ENCODE data around the gene ACTR3C. TPM values are rescaled to one million over a fixed set of nuclear protein-coding genes. Genes with fewer than 3 reads are reported as not detected.

The ACTR3C gene
- total and polyA plus RNA-seq, 2 of the 13 experiments (the other 11 are each of a cell fraction or from before 2014, with no cell fraction given) = 3.8 to 7.5 TPM

- TF ChIP-seq CBX2 (IDR thresholded peaks at IDR 0.05; ENCODE audit: low read depth, low read length) (no peak), CBX2 (CRISPR knock-in tag; IDR thresholded peaks at IDR 0.05; ENCODE audit: low read depth) (no peak), NAIF1 (CRISPR knock-in tag; IDR thresholded peaks at IDR 0.05; ENCODE audit: borderline replicate concordance) (no peak), KMT2B (CRISPR knock-in tag; IDR thresholded peaks at IDR 0.05) (no peak; the same call in 1 of the 2 replicates), ZNF703 (CRISPR knock-in tag; IDR thresholded peaks at IDR 0.05; ENCODE audit: borderline replicate concordance) (no peak), ELF3 (CRISPR knock-in tag; IDR thresholded peaks at IDR 0.05) (no peak), ZNF790 (CRISPR knock-in tag; IDR thresholded peaks at IDR 0.05; ENCODE audit: borderline replicate concordance) (no peak), ZSCAN29 (CRISPR knock-in tag; conservative IDR thresholded peaks at IDR 0.05) (no peak), ZBTB14 (CRISPR knock-in tag; IDR thresholded peaks at IDR 0.05) (peak; percentile 55), ZNF800 (CRISPR knock-in tag; IDR thresholded peaks at IDR 0.05) (no peak), MXI1 (IDR thresholded peaks at IDR 0.05; ENCODE audit: borderline replicate concordance, low read depth, low read length) (peak; percentile 41; the same call in 1 of the 3 replicates), ZEB1 (IDR thresholded peaks at IDR 0.05; ENCODE audit: insufficient replicate concordance, low read depth) (no peak), ATF3 (CRISPR knock-in tag; IDR thresholded peaks at IDR 0.05) (no peak), ZNF260 (CRISPR knock-in tag; IDR thresholded peaks at IDR 0.05; ENCODE audit: borderline replicate concordance, low read depth) (no peak), ZNF577 (CRISPR knock-in tag; IDR thresholded peaks at IDR 0.05; ENCODE audit: borderline replicate concordance, low read depth) (no peak), ZNF597 (CRISPR knock-in tag; IDR thresholded peaks at IDR 0.05) (no peak), RORA (CRISPR knock-in tag; IDR thresholded peaks at IDR 0.05) (no peak), HIC2 (CRISPR knock-in tag; IDR thresholded peaks at IDR 0.05; ENCODE audit: low read depth) (no peak), ZZZ3 (CRISPR knock-in tag; IDR thresholded peaks at IDR 0.05; ENCODE audit: borderline replicate concordance) (no peak), ZNF749 (CRISPR knock-in tag; IDR thresholded peaks at IDR 0.05; ENCODE audit: borderline replicate concordance) (no peak), CHCHD3 (CRISPR knock-in tag; IDR thresholded peaks at IDR 0.05) (no peak), ARNT2 (CRISPR knock-in tag; IDR thresholded peaks at IDR 0.05; ENCODE audit: low read depth) (no peak; the same call in 1 of the 2 replicates), BCL6 (CRISPR knock-in tag; IDR thresholded peaks at IDR 0.05) (no peak; the same call in 1 of the 2 replicates)
Observed at GRCh38 chr7:150368884-150369747, 45.8 kb upstream of the ACTR3C start (continued).

All from HepG2 (cell line).